Activated CD4-positive, CD25-positive, alpha-beta regulatory T cell (primary cell): ENCODE measurements around the gene AZU1.
"Not testable (repeated sequence)": the region's sequence is repeated elsewhere in the genome, so short reads cannot be mapped to it uniquely, and the experiment has no call there.

Experiments used
- DNase-seq, 4 experiments: peaks; one replicate each; lab custom pipeline; 2025; lab: John Stamatoyannopoulos, UW

The AZU1 gene

GRCh38 chr19:831407-832369 is 4.1 kb downstream of the AZU1 start:
- no peak for DNase-seq

DNA sequence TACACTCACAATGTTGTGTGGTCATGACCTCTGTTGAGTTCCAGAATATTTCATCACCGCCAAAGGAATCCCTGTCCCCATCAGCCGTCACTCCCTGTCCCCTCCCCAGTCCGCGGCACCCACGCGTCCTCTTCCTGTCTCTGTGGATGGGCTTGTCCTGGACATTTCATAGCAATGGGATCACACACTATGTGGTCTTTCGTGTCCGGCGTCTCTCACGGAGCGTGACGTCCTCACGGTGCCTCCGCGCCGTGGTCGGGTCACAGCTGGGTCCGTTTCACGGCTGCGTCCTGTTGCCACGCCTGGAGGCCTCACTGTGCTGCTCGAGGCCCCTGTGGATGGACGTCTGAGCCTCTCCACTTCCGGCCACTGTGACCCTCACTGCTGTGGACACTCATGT is 6.6 kb downstream of the AZU1 start:
- no peak for DNase-seq

DNA sequence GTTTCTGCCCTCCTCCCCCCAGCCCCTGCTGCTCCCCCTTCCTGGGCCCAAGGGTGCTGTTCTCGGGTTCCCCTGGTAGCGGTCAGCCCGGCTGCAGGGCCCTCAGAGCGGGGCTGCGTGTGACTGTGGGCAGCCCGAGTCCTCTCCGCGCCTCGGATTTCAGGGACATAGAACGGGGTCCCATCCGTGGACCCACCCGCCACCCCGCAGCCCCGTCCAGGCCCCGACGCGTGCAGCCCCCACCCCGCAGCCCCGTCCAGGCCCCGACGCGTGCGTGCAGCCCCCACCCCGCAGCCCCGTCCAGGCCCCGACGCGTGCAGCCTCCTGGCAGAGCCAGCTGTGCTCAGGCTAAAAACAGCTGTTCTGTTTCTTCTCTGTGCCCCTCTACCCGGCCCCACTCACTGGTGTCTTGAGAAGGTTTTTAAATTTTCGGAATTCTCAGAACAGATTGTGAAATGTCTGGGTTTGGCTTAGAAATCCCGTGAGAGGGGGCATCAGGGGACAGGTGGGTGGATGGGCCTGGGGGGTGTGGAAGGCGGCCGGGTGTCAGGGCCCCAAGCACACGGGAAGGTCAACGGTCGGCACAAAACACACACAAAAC is 7.7 kb downstream of the AZU1 start:
- DNase-seq = no peak

GRCh38 chr19:840519-841206 is 13.0 kb downstream of the AZU1 start, which contains the start of gene PRTN3:
Gene PRTN3, plus strand, starts transcription at chr19:840999. Its CDS starts 10 bp downstream, at chr19:841009.
- DNase-seq = no peak

- DNase-seq = not testable (repeated sequence)
These were observed 15.2 kb downstream of the AZU1 start for GRCh38 chr19:842802-843179.

DNA sequence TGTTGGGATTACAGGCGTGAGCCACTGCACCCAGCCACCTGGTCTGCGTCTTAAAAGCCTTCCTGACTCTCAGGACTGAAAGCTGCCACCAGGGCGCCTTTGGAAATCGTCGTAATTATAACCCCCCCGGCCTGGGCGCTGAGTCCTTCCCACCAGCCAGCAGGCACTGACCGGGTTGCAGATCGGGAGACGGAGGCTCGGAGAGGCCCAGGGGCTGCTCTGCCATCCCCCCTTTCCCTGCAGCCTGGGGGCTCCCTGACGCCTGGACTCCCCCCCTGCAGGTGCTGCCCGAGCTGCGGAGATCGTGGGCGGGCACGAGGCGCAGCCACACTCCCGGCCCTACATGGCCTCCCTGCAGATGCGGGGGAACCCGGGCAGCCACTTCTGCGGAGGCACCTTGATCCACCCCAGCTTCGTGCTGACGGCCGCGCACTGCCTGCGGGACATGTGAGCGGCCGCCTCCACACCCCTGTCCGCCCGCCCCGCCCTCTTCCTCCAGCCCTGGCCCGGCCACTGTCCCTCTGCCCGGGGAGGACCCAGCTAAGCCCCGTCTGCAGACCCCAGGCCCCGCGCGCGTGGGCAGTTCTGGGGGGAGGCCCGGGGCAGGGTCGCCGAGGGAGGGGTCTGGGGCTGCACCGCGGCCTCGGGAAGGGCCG is 15.7 kb downstream of the AZU1 start:
- no peak for DNase-seq

- DNase-seq = no peak
These were observed 16.4 kb downstream of the AZU1 start for GRCh38 chr19:843836-844545.

DNA sequence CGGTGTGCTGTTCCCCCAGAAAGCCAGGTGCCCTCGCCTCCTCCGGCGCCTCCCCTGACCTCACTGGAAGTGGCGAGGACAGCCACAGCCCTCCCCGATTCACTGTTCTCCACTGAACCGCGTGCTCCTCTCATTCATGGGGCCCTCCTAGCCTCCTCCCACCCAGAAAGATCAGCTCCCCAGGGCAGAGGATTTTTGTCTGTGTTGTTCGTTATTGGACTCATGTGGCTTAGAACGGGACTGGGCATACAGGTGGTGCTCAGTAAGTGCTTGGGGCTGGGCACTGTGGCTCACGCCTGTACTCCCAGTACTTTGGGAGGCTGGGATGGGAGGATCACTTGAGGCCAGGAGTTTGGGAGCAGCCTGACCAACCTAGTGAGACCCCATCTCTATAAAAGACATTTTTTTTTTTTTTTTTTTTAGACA is 16.9 kb downstream of the AZU1 start:
- DNase-seq = no peak

GRCh38 chr19:845707-846521 is 18.3 kb downstream of the AZU1 start:
- no peak for DNase-seq

GRCh38 chr19:848386-848921 is 20.8 kb downstream of the AZU1 start:
- no peak for DNase-seq

- DNase-seq = not testable (repeated sequence)
These were observed 21.6 kb downstream of the AZU1 start for GRCh38 chr19:849195-849594.

DNA sequence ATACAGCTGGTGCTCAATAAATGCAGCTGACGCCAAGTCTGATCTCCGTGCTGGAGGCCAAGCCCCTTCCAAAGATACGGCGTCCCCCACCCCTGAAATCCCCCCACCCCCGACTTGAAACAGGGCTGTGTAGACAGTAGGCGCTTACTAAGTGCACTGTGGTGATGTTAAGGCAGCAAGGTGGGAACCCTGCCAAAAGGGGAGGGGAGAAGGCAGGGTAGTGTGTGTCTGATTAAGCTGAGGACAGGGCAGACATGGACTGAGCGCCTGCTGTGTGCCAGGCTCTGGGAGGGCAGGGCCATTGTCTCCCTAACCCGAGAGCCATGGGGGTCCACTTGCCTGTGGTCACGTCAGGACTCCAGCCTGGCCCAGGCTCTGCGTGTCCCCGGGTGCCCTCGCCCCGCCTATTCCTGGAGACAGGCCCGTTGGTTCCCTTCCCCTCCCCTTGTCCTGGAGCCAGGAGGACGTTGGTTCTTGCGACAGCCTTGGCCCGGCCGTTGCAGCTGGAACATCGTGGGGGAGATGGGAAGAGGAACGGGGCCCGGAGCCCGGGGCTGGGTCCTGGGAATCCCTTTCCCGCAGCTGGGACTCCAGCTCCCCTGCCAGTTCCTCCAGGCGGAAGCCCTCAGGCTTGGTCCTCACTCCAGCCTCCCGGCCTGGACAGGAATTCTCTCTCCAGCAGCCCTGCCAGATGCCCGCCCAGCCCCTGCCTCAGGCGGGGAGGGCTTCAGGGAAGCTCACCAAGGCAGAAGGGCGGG is 22.8 kb downstream of the AZU1 start:
- no peak for DNase-seq

DNA sequence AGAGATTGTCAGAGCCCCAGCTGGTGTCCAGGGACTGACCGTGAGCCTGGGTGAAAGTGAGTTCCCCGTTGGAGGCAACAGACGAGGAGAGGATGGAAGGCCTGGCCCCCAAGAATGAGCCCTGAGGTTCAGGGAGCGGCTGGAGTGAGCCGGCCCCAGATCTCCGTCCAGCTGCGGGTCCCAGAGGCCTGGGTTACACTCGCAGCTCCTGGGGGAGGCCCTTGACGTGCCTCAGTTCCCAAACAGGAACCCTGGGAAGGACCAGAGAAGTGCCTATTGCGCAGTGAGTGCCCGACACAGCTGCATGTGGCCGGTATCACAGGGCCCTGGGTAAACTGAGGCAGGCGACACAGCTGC is 23.3 kb downstream of the AZU1 start:
- DNase-seq = no peak

DNA sequence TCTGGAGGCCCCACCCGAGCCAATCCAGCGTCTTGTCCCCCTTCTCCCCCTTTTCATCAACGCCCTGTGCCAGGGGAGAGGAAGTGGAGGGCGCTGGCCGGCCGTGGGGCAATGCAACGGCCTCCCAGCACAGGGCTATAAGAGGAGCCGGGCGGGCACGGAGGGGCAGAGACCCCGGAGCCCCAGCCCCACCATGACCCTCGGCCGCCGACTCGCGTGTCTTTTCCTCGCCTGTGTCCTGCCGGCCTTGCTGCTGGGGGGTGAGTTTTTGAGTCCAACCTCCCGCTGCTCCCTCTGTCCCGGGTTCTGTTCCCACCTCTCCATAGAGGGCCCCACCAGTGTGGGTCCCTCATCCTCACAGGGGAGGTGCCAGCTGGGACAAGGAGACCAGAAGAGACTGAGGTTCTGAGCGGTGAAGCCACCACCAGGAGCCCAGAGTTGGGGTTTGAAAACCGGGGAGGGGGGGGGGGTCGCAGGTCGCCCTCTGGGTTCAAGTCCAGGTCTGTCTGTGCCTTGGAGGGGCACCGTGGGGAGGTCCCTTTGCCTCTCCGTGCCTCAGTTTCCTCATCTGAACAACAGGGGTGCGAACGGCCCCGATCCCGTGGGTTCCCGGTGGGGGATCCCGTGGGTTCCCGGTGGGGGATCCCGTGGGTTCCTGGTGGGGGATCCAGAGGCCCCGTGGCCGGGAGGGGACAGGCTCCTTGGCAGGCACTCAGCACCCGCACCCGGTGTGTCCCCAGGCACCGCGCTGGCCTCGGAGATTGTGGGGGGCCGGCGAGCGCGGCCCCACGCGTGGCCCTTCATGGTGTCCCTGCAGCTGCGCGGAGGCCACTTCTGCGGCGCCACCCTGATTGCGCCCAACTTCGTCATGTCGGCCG is 24.7 kb downstream of the AZU1 start, which contains the start of gene ELANE:
TSS of gene ELANE (plus strand) at position 168 of the 878 bp plus-strand sequence. CDS start at position 194, 26 bp downstream.
- no peak for DNase-seq

DNA sequence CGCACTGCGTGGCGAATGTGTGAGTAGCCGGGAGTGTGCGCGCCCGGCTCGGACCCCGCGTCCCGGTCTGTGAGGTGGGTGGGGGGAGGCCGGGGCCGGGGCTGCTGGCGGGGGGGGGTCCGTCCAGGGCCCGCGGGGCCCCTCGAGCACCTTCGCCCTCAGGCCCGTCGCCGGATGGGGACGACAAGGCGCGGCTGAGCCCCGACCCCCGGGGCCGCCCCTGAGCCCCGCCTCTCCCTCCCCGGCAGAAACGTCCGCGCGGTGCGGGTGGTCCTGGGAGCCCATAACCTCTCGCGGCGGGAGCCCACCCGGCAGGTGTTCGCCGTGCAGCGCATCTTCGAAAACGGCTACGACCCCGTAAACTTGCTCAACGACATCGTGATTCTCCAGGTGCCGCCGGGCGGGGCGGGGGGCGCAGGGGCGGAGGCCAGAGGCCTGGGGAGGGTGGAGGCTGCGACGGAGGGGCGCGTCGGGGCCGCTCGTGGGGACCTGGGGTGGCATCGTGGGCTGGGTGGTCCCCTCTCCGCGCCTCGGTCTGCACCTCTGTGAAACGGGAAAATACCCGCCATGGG is 25.5 kb downstream of the AZU1 start:
- no peak for DNase-seq

- DNase-seq = not testable (repeated sequence)
These were observed 26.1 kb downstream of the AZU1 start for GRCh38 chr19:853614-854220.

DNA sequence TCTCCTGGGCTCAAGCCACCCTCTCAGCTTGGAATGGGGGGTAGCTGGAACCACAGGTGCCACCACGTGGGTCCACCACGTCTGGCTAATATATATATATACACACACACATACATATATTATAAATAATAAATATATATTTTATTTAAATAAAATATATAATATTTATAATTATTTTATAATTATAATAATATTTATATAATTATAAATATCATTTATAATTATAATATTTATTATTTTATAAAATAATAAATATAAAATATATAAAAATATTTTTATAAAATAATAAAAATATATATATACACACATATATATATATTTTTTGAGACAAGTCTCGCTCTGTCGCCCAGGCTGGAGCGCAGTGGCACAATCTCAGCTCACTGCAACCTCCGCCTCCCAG is 26.9 kb downstream of the AZU1 start:
- DNase-seq = no peak

DNA sequence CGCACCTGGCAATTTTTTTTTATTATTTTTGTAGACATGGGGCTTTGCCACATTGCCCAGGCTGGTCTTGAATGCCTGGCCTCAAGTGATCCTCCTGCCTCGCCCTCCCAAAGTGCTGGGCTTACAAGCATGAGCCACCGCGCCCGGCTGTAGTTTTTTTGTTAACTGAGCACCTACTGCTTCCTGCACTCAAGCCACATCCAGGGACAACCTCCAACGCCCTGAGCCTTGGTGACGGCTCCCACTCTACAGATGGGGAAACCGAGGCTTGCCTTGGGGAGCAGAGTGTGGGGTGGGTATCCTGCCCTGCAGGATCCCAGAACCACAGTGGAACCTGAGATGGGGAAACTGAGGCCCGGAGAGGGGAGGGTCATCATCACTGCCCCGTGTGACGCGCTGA is 27.5 kb downstream of the AZU1 start:
- no peak for DNase-seq
